HFFc6 (cell line): ENCODE results near the gene CDK17. TPM values are rescaled to one million over a fixed set of nuclear protein-coding genes. Genes with fewer than 3 reads are reported as not detected.
"Not testable (repeated sequence)": the region's sequence is repeated elsewhere in the genome, so short reads cannot be mapped to it uniquely, and the experiment has no call there.

Experiments used
- DNase-seq: peaks from one replicate; pipeline ENCODE4 v3.0.0-alpha.2; 2018
- H3K27ac Mint-ChIP-seq: 2 replicates; pipeline ENCODE4 v1.8.0; 2020; ENCODE audit warnings: mild to moderate bottlenecking, mixed read lengths
- H3K27me3 Mint-ChIP-seq: 2 replicates; pipeline ENCODE4 v1.8.0; 2021; ENCODE audit warnings: mild to moderate bottlenecking, moderate library complexity, mixed read lengths; ENCODE audit not compliant: insufficient read depth
- H3K36me3 Mint-ChIP-seq: 2 replicates; pipeline ENCODE4 v1.8.0; 2021; ENCODE audit warnings: low read depth, mixed read lengths
- H3K4me1 Mint-ChIP-seq: 2 replicates; pipeline ENCODE4 v1.8.0; 2020; ENCODE audit warnings: low read depth, mixed read lengths
- H3K4me3 Mint-ChIP-seq: 2 replicates; pipeline ENCODE4 v1.8.0; 2020; ENCODE audit warnings: mild to moderate bottlenecking, moderate library complexity, mixed read lengths
- H3K9me3 Mint-ChIP-seq: 2 replicates; pipeline ENCODE4 v1.8.0; 2020; ENCODE audit warnings: mild to moderate bottlenecking, mixed read lengths
- CTCF ChIP-seq: fragments of 200-600 bp; sonication (generic); IDR thresholded peaks from 2 replicates; pipeline ENCODE4 v1.5.0; 2021; ENCODE audit warnings: antibody characterized with exemption, mild to moderate bottlenecking
- total RNA-seq, 6 experiments: library from RNA; stranded (reverse); fragmentation: NEBNext Ultra II Directional; extraction: Animal tissue kit (Norgen Biotek cat#: 25700); gene quantifications; 2 replicates in 1 of 6; 3 replicates in 5 of 6; pipeline ENCODE4 v1.2.3, GENCODE V29; 2021

The CDK17 gene
- total RNA-seq, 6 experiments from 2014 or later = 24.6 to 28.8 (median 26.5) TPM

GRCh38 chr12:96416033-96416799 is 16.0 kb upstream of the CDK17 start:
- Mint-ChIP-seq H3K4me3 (peak overlapping the region; percentile 54), H3K36me3 (peaks cover 15% of the 10 kb centered on the region), H3K4me1 (peaks cover 35% of the 10 kb centered on the region), H3K9me3 (peaks cover 9% of the 10 kb centered on the region; the same call in 1 of the 2 replicates), H3K27ac (peak overlapping the region; percentile 74), H3K27me3 (no peaks in the 10 kb centered on the region; the same call in 1 of the 2 replicates)
- TF ChIP-seq CTCF = no peak
- DNase-seq = peak; percentile 63

- no peak for DNase-seq
- Mint-ChIP-seq H3K4me3 (no peak overlapping the region), H3K27me3 (no peaks in the 10 kb centered on the region), H3K27ac (no peak overlapping the region), H3K4me1 (peaks cover 20% of the 10 kb centered on the region), H3K36me3 (no peaks in the 10 kb centered on the region), H3K9me3 (no peaks in the 10 kb centered on the region)
- no peak for TF ChIP-seq CTCF
These were observed 14.4 kb upstream of the CDK17 start for GRCh38 chr12:96414637-96415036.

- Mint-ChIP-seq H3K4me3 (no peak overlapping the region), H3K27ac (no peak overlapping the region), H3K4me1 (peaks cover 19% of the 10 kb centered on the region), H3K27me3 (no peaks in the 10 kb centered on the region), H3K9me3 (no peaks in the 10 kb centered on the region), H3K36me3 (no peaks in the 10 kb centered on the region)
- DNase-seq = no peak
- no peak for TF ChIP-seq CTCF
These were observed 12.2 kb upstream of the CDK17 start for GRCh38 chr12:96412431-96412830.

GRCh38 chr12:96409731-96410130 is 9.5 kb upstream of the CDK17 start:
- DNase-seq = no peak
- Mint-ChIP-seq H3K4me1 (peaks cover 2% of the 10 kb centered on the region), H3K36me3 (no peaks in the 10 kb centered on the region), H3K9me3 (no peaks in the 10 kb centered on the region), H3K27me3 (no peaks in the 10 kb centered on the region), H3K27ac (no peak overlapping the region), H3K4me3 (no peak overlapping the region)
- TF ChIP-seq CTCF = no peak

- Mint-ChIP-seq H3K27ac (no peak overlapping the region), H3K9me3 (no peaks in the 10 kb centered on the region), H3K36me3 (no peaks in the 10 kb centered on the region), H3K4me1 (peaks cover 7% of the 10 kb centered on the region), H3K27me3 (no peaks in the 10 kb centered on the region), H3K4me3 (no peak overlapping the region)
- TF ChIP-seq CTCF = no peak
- no peak for DNase-seq
These were observed 8.8 kb upstream of the CDK17 start for GRCh38 chr12:96408993-96409392.

GRCh38 chr12:96407429-96408097 is 7.3 kb upstream of the CDK17 start:
- H3K4me1 Mint-ChIP-seq, H3K36me3 Mint-ChIP-seq, H3K27me3 Mint-ChIP-seq, H3K9me3 Mint-ChIP-seq, DNase-seq, H3K27ac Mint-ChIP-seq, H3K4me3 Mint-ChIP-seq: not testable (repeated sequence)
